Prostate gland (tissue), 2 donors: Measurements from ENCODE around the gene CPLANE2. TPM values are rescaled to one million over a fixed set of nuclear protein-coding genes. Genes with fewer than 3 reads are reported as not detected.

Experiments used
- DNase-seq: peaks from one replicate; pipeline ENCODE4 v3.0.0-alpha.2; 2019; ENCODE audit warnings: low spot score
- H3K27ac ChIP-seq, 2 donors: fragments of 200-600 bp; sonication (generic); 2 replicates each; pipeline ENCODE4 v1.5.1; 2017 to 2019
- H3K27me3 ChIP-seq: fragments of 200-600 bp; sonication (generic); replicated peaks from 2 replicates; pipeline ENCODE4 v1.5.1; 2019; ENCODE audit not compliant: insufficient read depth
- H3K36me3 ChIP-seq, 2 donors: fragments of 200-600 bp; sonication (generic); 1 replicate in 1 of 2; 2 replicates in 1 of 2; pipeline versions ENCODE4 v1.5.1 to v1.8.1; 2017 to 2019
- H3K4me1 ChIP-seq: fragments of 200-600 bp; sonication (generic); replicated peaks from 2 replicates; pipeline ENCODE4 v1.5.1; 2019
- H3K4me3 ChIP-seq, 2 donors: fragments of 200-600 bp; sonication (generic); 2 replicates each; pipeline ENCODE4 v1.5.1; 2017 to 2019
- H3K9me3 ChIP-seq: fragments of 200-600 bp; sonication (generic); 2 replicates; pipeline ENCODE4 v1.5.1; 2017
- CTCF ChIP-seq, 4 experiments: fragments of 200-600 bp in 2 of 4; fragments of 450-650 bp in 2 of 4; sonication (generic) in 2 of 4; IDR thresholded peaks; 1 replicate in 3 of 4; 2 replicates in 1 of 4; pipeline ENCODE4 v1.5.1; 2016 to 2019; ENCODE audit warnings: antibody characterized with exemption in 4 of 4, mild to moderate bottlenecking in 2 of 4, moderate library complexity in 2 of 4
- POLR2A ChIP-seq: fragments of 450-650 bp; IDR thresholded peaks from one replicate; pipeline ENCODE4 v1.6.1; 2016; ENCODE audit warnings: antibody characterized with exemption, mild to moderate bottlenecking
- POLR2AphosphoS5 ChIP-seq: sonication (generic); formaldehyde crosslinking; IDR thresholded peaks from one replicate; pipeline ENCODE4 v1.6.1; 2017; ENCODE audit warnings: antibody characterized with exemption
- WGBS: methylation state at CpG from one replicate; pipeline ENCODE4 v1.1.5; 2018; 5-methylcytosine and 5-hydroxymethylcytosine counted together
- intact Hi-C: fragments of 100-400 bp; cut with DNase I; formaldehyde crosslinking; loops from one replicate; pipeline ENCODE4 v1.14.2; 2022
- total RNA-seq, 2 donors: library from RNA; depleted of rRNA; stranded (reverse); fragments of >200 nt; gene quantifications; one replicate each; pipeline ENCODE4 v1.1.0, GENCODE V29; 2016

CPLANE2 gene
- total RNA-seq, 2 donors from 2014 or later = 5.5 to 12.9 TPM

- Histone ChIP-seq H3K9me3 (no peaks in the 10 kb centered on the region), H3K27me3 (no peaks in the 10 kb centered on the region), H3K36me3 (no peaks in the 10 kb centered on the region), H3K4me1 (no peaks in the 10 kb centered on the region), H3K27ac (no peak overlapping the region), H3K4me3 (no peak overlapping the region)
- DNase-seq = no peak
- WGBS = 100% methylated on average over 2 of the region's 2 CpGs
- intact Hi-C loops = no loop called here
- TF ChIP-seq CTCF (IDR thresholded peaks at IDR 0.05) (no peak), POLR2A (no peak), POLR2AphosphoS5 (no peak)
Observed at GRCh38 chr1:16204216-16204615, 32.8 kb downstream of the CPLANE2 start.

- Histone ChIP-seq H3K9me3 (no peaks in the 10 kb centered on the region), H3K27ac (no peak overlapping the region), H3K4me1 (no peaks in the 10 kb centered on the region), H3K36me3 (no peaks in the 10 kb centered on the region), H3K27me3 (no peaks in the 10 kb centered on the region), H3K4me3 (no peak overlapping the region)
- TF ChIP-seq POLR2A (no peak), CTCF (IDR thresholded peaks at IDR 0.05) (no peak), POLR2AphosphoS5 (no peak)
- 67% methylated on average over 3 of the region's 3 CpGs for WGBS
- no peak for DNase-seq
- intact Hi-C loops = no loop called here
Observed at GRCh38 chr1:16203550-16203949, 33.4 kb downstream of the CPLANE2 start.

GRCh38 chr1:16202281-16203210 is 34.4 kb downstream of the CPLANE2 start:
- 80% methylated on average over 24 of the region's 24 CpGs for WGBS
- Histone ChIP-seq H3K4me3 (no peak overlapping the region), H3K27me3 (no peaks in the 10 kb centered on the region), H3K36me3 (no peaks in the 10 kb centered on the region), H3K4me1 (no peaks in the 10 kb centered on the region), H3K9me3 (no peaks in the 10 kb centered on the region), H3K27ac (no peak overlapping the region)
- intact Hi-C loops = no loop called here
- TF ChIP-seq POLR2A = no peak
- no peak for TF ChIP-seq CTCF (IDR thresholded peaks at IDR 0.05)
- TF ChIP-seq POLR2AphosphoS5 = no peak
- no peak for DNase-seq

- Histone ChIP-seq H3K4me1 (no peaks in the 10 kb centered on the region), H3K9me3 (no peaks in the 10 kb centered on the region), H3K27me3 (no peaks in the 10 kb centered on the region), H3K36me3 (no peaks in the 10 kb centered on the region), H3K4me3 (no peak overlapping the region), H3K27ac (no peak overlapping the region)
- TF ChIP-seq POLR2A (no peak), CTCF (IDR thresholded peaks at IDR 0.05) (no peak), POLR2AphosphoS5 (no peak)
- intact Hi-C loops = no loop called here
- WGBS = 96% methylated on average over 4 of the region's 4 CpGs
- no peak for DNase-seq
Observed at GRCh38 chr1:16199700-16200099, 37.3 kb downstream of the CPLANE2 start.

GRCh38 chr1:16199157-16199501 is 37.9 kb downstream of the CPLANE2 start:
- TF ChIP-seq POLR2A = no peak
- no peak for TF ChIP-seq POLR2AphosphoS5
- no peak for TF ChIP-seq CTCF (IDR thresholded peaks at IDR 0.05)
- DNase-seq = no peak
- no peaks in the 10 kb centered on the region for H3K4me1 ChIP-seq
- H3K27me3 ChIP-seq = no peaks in the 10 kb centered on the region
- intact Hi-C loops = no loop called here
- no peak overlapping the region for H3K27ac ChIP-seq
- no peak overlapping the region for H3K4me3 ChIP-seq
- H3K36me3 ChIP-seq = no peaks in the 10 kb centered on the region
- no peaks in the 10 kb centered on the region for H3K9me3 ChIP-seq
- 67% methylated on average over 1 of the region's 1 CpG for WGBS
